ENCODE data around the gene ZNF79.

Gene ZNF79

DNA sequence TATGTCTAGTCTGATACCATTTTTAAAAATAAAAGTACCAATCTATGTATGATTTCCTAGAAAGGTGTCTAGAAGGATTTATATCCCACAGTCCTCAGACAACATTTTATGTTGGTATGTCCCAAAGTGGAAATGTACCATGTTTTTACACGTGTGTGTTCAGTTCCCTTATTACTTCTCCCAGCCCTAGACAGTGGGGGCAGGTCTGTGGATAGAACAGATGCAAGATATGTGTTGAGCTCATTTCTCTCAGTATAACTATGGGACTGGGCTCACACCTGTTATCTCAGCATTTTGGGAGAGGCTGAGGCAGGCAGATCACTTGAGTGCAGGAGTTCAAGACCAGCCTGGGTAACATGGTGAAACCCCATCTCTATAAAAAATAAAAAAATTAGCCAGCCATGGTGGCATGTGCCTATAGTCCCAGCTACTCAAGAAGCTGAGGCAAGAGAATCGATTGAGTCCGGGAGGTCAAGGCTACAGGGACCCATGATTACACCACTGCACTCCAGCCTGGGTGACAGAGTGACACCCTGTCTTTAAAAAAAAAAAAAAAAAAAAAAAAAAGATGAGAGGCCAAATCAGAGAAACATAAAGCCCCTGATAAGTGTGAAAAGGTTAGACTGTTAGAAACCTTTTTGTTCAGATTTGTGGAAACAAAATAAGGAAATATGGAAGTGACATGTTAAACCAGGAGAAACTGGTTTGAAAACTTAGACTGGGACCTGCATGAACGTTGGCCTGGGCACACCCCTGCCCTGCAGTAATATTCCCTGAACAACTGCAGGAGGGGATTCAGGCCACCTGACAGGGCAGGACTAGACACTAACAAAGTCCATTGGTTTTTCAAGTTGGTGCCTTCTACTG lies 34.6 kb upstream of the ZNF79 start:
- WGBS, 2 experiments = 92 to 93% methylated on average over 3 to 4 of the region's 4 CpGs

DNA sequence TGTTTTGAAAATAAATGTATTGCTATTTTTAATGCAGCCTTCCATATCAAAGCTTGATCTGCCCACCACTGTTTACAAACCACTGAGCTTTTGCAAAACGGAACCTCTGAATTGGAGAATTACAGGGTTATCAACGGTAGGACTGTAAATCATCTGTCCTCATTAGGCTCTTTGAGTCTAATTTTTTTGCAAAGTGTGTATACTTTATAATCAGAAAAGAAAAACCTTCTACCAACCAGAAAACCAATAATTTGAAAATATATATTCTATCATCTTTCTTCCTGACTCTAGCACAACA lies 34.0 kb upstream of the ZNF79 start:
- no peak overlapping the region for H3K4me3 ChIP-seq (ENCODE audit: insufficient read depth, low read depth, low read length)
- H3K36me3 ChIP-seq (ENCODE audit: control insufficient read depth, insufficient read depth, low read length) = no peaks in the 10 kb centered on the region
- 78 to 100% methylated on average over 1 to 2 of the region's 2 CpGs for WGBS, 2 experiments
- H3K4me1 ChIP-seq (ENCODE audit: control insufficient read depth, insufficient read depth, low read length) = no peaks in the 10 kb centered on the region
- no peaks in the 10 kb centered on the region for H3K9me3 ChIP-seq (ENCODE audit: control insufficient read depth, low read length)
- peaks cover 3% of the 10 kb centered on the region for H3K27me3 ChIP-seq (ENCODE audit: control insufficient read depth, insufficient read depth, low read length, poor library complexity, severe bottlenecking)
- H3K27ac ChIP-seq (ENCODE audit: insufficient read depth, low read depth, low read length, poor library complexity, severe bottlenecking) = no peak overlapping the region

More for the DNA sequence above, 34.6 kb upstream of the ZNF79 start:
- no peak overlapping the region for H3K27ac ChIP-seq (ENCODE audit: insufficient read depth, low read depth, low read length, poor library complexity, severe bottlenecking)
- no peaks in the 10 kb centered on the region for H3K4me1 ChIP-seq (ENCODE audit: control insufficient read depth, insufficient read depth, low read length)
- no peaks in the 10 kb centered on the region for H3K27me3 ChIP-seq (ENCODE audit: control insufficient read depth, insufficient read depth, low read length, poor library complexity, severe bottlenecking)
- no peak overlapping the region for H3K4me3 ChIP-seq (ENCODE audit: insufficient read depth, low read depth, low read length)
- H3K36me3 ChIP-seq (ENCODE audit: control insufficient read depth, insufficient read depth, low read length) = no peaks in the 10 kb centered on the region
- no peaks in the 10 kb centered on the region for H3K9me3 ChIP-seq (ENCODE audit: control insufficient read depth, low read length)

DNA sequence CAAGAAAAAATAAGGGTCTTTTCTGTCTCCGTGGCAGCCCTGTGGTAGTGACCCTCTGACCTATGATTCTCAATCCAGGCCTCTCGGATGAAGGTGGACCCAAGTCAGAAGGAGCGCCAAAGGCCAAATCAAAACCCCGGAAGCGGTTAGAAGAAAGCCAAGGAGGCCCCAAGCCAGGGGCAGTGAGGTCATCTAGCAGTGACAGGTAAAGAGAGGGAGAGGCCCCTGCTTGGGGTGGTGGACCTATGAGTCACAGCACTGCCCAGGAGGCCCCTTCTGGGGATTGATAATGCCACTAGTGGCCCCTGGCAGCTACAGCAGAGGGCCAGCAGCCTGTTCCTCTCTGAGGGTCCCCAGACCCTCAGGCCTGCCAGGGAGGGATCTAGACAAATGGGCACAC lies 33.6 kb upstream of the ZNF79 start:
- Histone ChIP-seq H3K9me3 (ENCODE audit: control insufficient read depth, low read length) (no peaks in the 10 kb centered on the region), H3K4me3 (ENCODE audit: insufficient read depth, low read depth, low read length) (no peak overlapping the region), H3K36me3 (ENCODE audit: control insufficient read depth, insufficient read depth, low read length) (no peaks in the 10 kb centered on the region), H3K27ac (ENCODE audit: insufficient read depth, low read depth, low read length, poor library complexity, severe bottlenecking) (no peak overlapping the region), H3K4me1 (ENCODE audit: control insufficient read depth, insufficient read depth, low read length) (no peaks in the 10 kb centered on the region), H3K27me3 (ENCODE audit: control insufficient read depth, insufficient read depth, low read length, poor library complexity, severe bottlenecking) (peaks cover 7% of the 10 kb centered on the region)
- WGBS, 2 experiments = 87 to 92% methylated on average over 5 of the region's 5 CpGs

DNA sequence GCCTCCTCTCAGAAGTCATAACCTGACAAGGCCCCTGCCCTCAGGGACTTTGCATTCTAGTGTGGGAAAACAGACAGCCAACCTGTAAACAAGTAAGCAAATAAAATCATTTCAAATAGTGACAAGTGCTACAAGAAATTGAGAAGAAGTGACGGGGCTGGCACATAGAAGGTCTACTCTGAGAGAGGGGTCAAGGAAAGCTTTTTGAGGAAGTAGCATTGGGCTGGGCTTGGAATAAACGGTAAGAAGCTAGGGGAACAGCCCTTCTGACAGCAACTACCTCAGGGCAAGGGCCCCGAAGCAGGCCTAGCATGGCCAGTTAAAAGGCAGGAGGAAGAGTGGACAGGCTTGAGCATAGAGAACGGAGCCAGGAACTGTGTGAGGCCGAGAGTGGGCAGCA lies 32.0 kb upstream of the ZNF79 start:
- no peaks in the 10 kb centered on the region for H3K4me1 ChIP-seq (ENCODE audit: control insufficient read depth, insufficient read depth, low read length)
- H3K9me3 ChIP-seq (ENCODE audit: control insufficient read depth, low read length) = no peaks in the 10 kb centered on the region
- H3K27me3 ChIP-seq (ENCODE audit: control insufficient read depth, insufficient read depth, low read length, poor library complexity, severe bottlenecking) = peaks cover 16% of the 10 kb centered on the region
- H3K4me3 ChIP-seq (ENCODE audit: insufficient read depth, low read depth, low read length) = no peak overlapping the region
- no peak overlapping the region for H3K27ac ChIP-seq (ENCODE audit: insufficient read depth, low read depth, low read length, poor library complexity, severe bottlenecking)
- H3K36me3 ChIP-seq (ENCODE audit: control insufficient read depth, insufficient read depth, low read length) = no peaks in the 10 kb centered on the region
- 92% methylated on average over 5 of the region's 5 CpGs for WGBS, 2 experiments

- Histone ChIP-seq H3K27ac (ENCODE audit: insufficient read depth, low read depth, low read length, poor library complexity, severe bottlenecking) (no peak overlapping the region), H3K36me3 (ENCODE audit: control insufficient read depth, insufficient read depth, low read length) (no peaks in the 10 kb centered on the region), H3K9me3 (ENCODE audit: control insufficient read depth, low read length) (no peaks in the 10 kb centered on the region), H3K27me3 (ENCODE audit: control insufficient read depth, insufficient read depth, low read length, poor library complexity, severe bottlenecking) (peaks cover 21% of the 10 kb centered on the region), H3K4me1 (ENCODE audit: control insufficient read depth, insufficient read depth, low read length) (no peaks in the 10 kb centered on the region), H3K4me3 (ENCODE audit: insufficient read depth, low read depth, low read length) (no peak overlapping the region)
- WGBS, 2 experiments = 92 to 98% methylated on average over 5 of the region's 5 CpGs
Observed at GRCh38 chr9:127392976-127393375, 31.2 kb upstream of the ZNF79 start.

DNA sequence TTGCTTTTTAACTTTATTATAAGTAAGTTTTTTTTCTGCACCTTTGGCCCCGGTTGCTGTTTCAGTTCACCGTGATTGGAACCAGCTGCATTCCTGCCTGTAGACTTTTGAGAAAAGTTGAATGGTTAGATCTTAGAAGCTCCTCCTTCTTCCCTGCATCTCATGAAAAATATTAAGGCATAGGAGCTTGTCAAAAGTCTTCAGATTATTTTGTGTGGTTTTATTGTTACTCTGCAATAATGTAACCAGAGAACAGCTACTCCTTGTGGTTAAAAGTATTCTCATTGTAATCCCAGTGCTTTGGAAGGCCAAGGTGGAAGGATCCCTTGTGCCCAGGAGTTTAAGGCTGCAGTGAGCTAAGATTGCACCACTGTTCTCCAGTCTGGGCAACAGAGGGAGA lies 30.5 kb upstream of the ZNF79 start:
- 92 to 96% methylated on average over 2 of the region's 2 CpGs for WGBS, 2 experiments
- Histone ChIP-seq H3K36me3 (ENCODE audit: control insufficient read depth, insufficient read depth, low read length) (no peaks in the 10 kb centered on the region), H3K4me1 (ENCODE audit: control insufficient read depth, insufficient read depth, low read length) (no peaks in the 10 kb centered on the region), H3K27ac (ENCODE audit: insufficient read depth, low read depth, low read length, poor library complexity, severe bottlenecking) (no peak overlapping the region), H3K9me3 (ENCODE audit: control insufficient read depth, low read length) (no peaks in the 10 kb centered on the region), H3K27me3 (ENCODE audit: control insufficient read depth, insufficient read depth, low read length, poor library complexity, severe bottlenecking) (peaks cover 25% of the 10 kb centered on the region), H3K4me3 (ENCODE audit: insufficient read depth, low read depth, low read length) (no peak overlapping the region)

DNA sequence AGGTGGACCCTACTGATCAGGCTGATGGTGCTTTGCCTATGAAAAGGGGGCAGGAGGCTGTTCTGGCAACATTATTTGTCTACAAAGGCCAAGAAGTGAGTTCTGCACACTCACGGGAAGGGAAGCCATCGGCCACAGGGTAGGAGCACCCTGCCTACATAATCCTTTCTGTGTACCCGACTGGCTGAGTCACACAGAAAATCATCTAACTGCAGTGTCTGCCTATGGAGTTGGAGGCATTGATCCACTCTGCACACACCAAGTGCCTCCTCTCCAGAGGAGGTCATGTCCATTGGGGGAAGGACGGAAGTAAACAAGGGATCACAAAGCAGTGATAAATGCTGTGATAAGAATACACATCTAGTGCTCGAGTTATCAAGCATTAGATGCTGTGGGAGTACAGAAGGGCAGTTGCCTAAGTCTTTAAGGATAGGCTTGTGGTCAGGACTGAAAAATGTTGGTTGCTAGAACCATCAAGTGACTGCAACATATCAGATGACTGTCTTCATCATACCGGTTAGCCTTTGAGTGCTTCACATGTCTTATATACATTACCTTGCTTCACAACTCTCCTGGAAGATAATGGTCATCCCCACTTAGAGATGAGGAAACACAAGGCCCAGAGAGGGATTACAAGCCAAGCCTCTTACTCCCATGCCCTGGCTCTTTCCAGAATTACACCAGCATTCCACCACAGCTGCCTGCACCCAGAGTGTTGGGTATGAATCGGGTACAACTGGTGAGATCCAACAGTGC lies 28.5 kb upstream of the ZNF79 start:
- no peaks in the 10 kb centered on the region for H3K4me1 ChIP-seq (ENCODE audit: control insufficient read depth, insufficient read depth, low read length)
- no peaks in the 10 kb centered on the region for H3K36me3 ChIP-seq (ENCODE audit: control insufficient read depth, insufficient read depth, low read length)
- H3K4me3 ChIP-seq (ENCODE audit: insufficient read depth, low read depth, low read length) = peak overlapping the region; percentile 52
- H3K27ac ChIP-seq (ENCODE audit: insufficient read depth, low read depth, low read length, poor library complexity, severe bottlenecking) = no peak overlapping the region
- no peaks in the 10 kb centered on the region for H3K9me3 ChIP-seq (ENCODE audit: control insufficient read depth, low read length)
- H3K27me3 ChIP-seq (ENCODE audit: control insufficient read depth, insufficient read depth, low read length, poor library complexity, severe bottlenecking) = peaks cover 25% of the 10 kb centered on the region
- 90 to 92% methylated on average over 7 of the region's 7 CpGs for WGBS, 2 experiments

GRCh38 chr9:127396253-127396807 lies 27.9 kb upstream of the ZNF79 start:
- no peaks in the 10 kb centered on the region for H3K36me3 ChIP-seq (ENCODE audit: control insufficient read depth, insufficient read depth, low read length)
- no peaks in the 10 kb centered on the region for H3K9me3 ChIP-seq (ENCODE audit: control insufficient read depth, low read length)
- H3K27me3 ChIP-seq (ENCODE audit: control insufficient read depth, insufficient read depth, low read length, poor library complexity, severe bottlenecking) = peaks cover 25% of the 10 kb centered on the region
- 7% methylated on average over 27 of the region's 27 CpGs for WGBS, 2 experiments
- no peak overlapping the region for H3K27ac ChIP-seq (ENCODE audit: insufficient read depth, low read depth, low read length, poor library complexity, severe bottlenecking)
- peak overlapping the region; percentile 52 for H3K4me3 ChIP-seq (ENCODE audit: insufficient read depth, low read depth, low read length)
- no peaks in the 10 kb centered on the region for H3K4me1 ChIP-seq (ENCODE audit: control insufficient read depth, insufficient read depth, low read length)

GRCh38 chr9:127396808-127397645 lies 27.2 kb upstream of the ZNF79 start, which contains the start of gene SLC2A8:
SLC2A8 (plus strand) TSS chr9:127397169; CDS start chr9:127397231, 62 bp downstream.
- Histone ChIP-seq H3K4me3 (ENCODE audit: insufficient read depth, low read depth, low read length) (peak within 1 kb of the TSS; percentile 55), H3K27ac (ENCODE audit: insufficient read depth, low read depth, low read length, poor library complexity, severe bottlenecking) (no peak within 1 kb of the TSS), H3K9me3 (ENCODE audit: control insufficient read depth, low read length) (no peaks in the 10 kb centered on the region), H3K4me1 (ENCODE audit: control insufficient read depth, insufficient read depth, low read length) (no peaks in the 10 kb centered on the region), H3K36me3 (ENCODE audit: control insufficient read depth, insufficient read depth, low read length) (no peaks in the 10 kb centered on the region), H3K27me3 (ENCODE audit: control insufficient read depth, insufficient read depth, low read length, poor library complexity, severe bottlenecking) (peaks cover 25% of the 10 kb centered on the region)
- WGBS, 2 experiments = 0% methylated on average over 87 of the region's 87 CpGs
